GM23248 (cell line): ENCODE data around the gene WIZ. TPM values are rescaled to one million over a fixed set of nuclear protein-coding genes. Genes with fewer than 3 reads are reported as not detected.
"Not testable (repeated sequence)": the region's sequence is repeated elsewhere in the genome, so short reads cannot be mapped to it uniquely, and the experiment has no call there.

Experiments used
- DNase-seq: peaks from one replicate; pipeline ENCODE4 v3.0.0-alpha.2; 2015
- H2AFZ ChIP-seq: fragments of 200-600 bp; sonication (generic); 2 replicates; pipeline ENCODE4 v1.6.1; 2016; ENCODE audit warnings: antibody characterized with exemption
- H3F3A ChIP-seq: fragments of 200-600 bp; sonication (generic); 2 replicates; pipeline ENCODE4 v1.6.1; 2016; ENCODE audit warnings: mild to moderate bottlenecking, antibody characterized with exemption, mixed run types; ENCODE audit not compliant: insufficient read depth
- H3K27ac ChIP-seq: fragments of 200-600 bp; sonication (generic); 2 replicates; pipeline ENCODE4 v1.5.1; 2016; ENCODE audit warnings: mild to moderate bottlenecking
- H3K27me3 ChIP-seq: fragments of 200-600 bp; sonication (generic); replicated peaks from 2 replicates; pipeline ENCODE4 v1.6.1; 2016; ENCODE audit warnings: mild to moderate bottlenecking; ENCODE audit not compliant: insufficient read depth
- H3K36me3 ChIP-seq: fragments of 200-600 bp; sonication (generic); 2 replicates; pipeline ENCODE4 v1.6.1; 2016; ENCODE audit warnings: low read depth, mild to moderate bottlenecking
- H3K4me1 ChIP-seq: fragments of 200-600 bp; sonication (generic); 2 replicates; pipeline ENCODE4 v1.6.1; 2016; ENCODE audit warnings: mild to moderate bottlenecking; ENCODE audit not compliant: insufficient read depth
- H3K4me2 ChIP-seq: fragments of 200-600 bp; sonication (generic); one replicate; pipeline ENCODE4 v1.6.1; 2016; ENCODE audit warnings: mild to moderate bottlenecking; ENCODE audit not compliant: unreplicated experiment
- H3K4me3 ChIP-seq: fragments of 200-600 bp; sonication (generic); 2 replicates; pipeline ENCODE4 v1.5.1; 2016; ENCODE audit warnings: mild to moderate bottlenecking
- H3K79me2 ChIP-seq: fragments of 200-600 bp; sonication (generic); 2 replicates; pipeline ENCODE4 v1.6.1; 2016; ENCODE audit warnings: mild to moderate bottlenecking; ENCODE audit not compliant: insufficient read depth
- H3K9ac ChIP-seq: fragments of 200-600 bp; sonication (generic); 2 replicates; pipeline ENCODE4 v1.6.1; 2016; ENCODE audit warnings: mild to moderate bottlenecking
- H3K9me2 ChIP-seq: fragments of 200-600 bp; sonication (generic); 2 replicates; pipeline ENCODE4 v1.6.1; 2016; ENCODE audit warnings: mixed run types, mild to moderate bottlenecking, moderate library complexity; ENCODE audit not compliant: insufficient read depth
- H3K9me3 ChIP-seq: fragments of 200-600 bp; sonication (generic); one replicate; pipeline ENCODE4 v1.6.1; 2017; ENCODE audit warnings: low read depth
- H4K20me1 ChIP-seq: fragments of 200-600 bp; sonication (generic); 2 replicates; pipeline ENCODE4 v1.6.0; 2016; ENCODE audit not compliant: insufficient read depth
- EZH2 ChIP-seq: fragments of 200-600 bp; sonication (generic); IDR thresholded peaks from 2 replicates; pipeline ENCODE4 v1.6.1; 2018; ENCODE audit warnings: antibody characterized with exemption, mild to moderate bottlenecking; ENCODE audit not compliant: insufficient read depth, poor library complexity, severe bottlenecking
- EZH2phosphoT487 ChIP-seq: fragments of 200-600 bp; sonication (generic); IDR thresholded peaks from 2 replicates; pipeline ENCODE4 v1.6.1; 2018; ENCODE audit warnings: antibody characterized with exemption, moderate library complexity, mild to moderate bottlenecking, low read depth; ENCODE audit not compliant: insufficient read depth
- WGBS, 2 experiments: methylation state at CpG; one replicate each; pipeline ENCODE4 v1.1.6; 2015 to 2017; ENCODE audit warnings: low lambda C conversion rate in 2 of 2, low coverage in 1 of 2; ENCODE audit errors: missing lambda C conversion rate in 2 of 2; 5-methylcytosine and 5-hydroxymethylcytosine counted together
- in situ Hi-C: fragments of 300-500 bp; cut with MboI; formaldehyde crosslinking; loops from 2 replicates; pipeline ENCODE4 v1.15.0; 2020
- polyA plus RNA-seq: library from polyadenylated mRNA; unstranded; fragments of >200 nt; fragmentation: Nextera tagmentation; extraction: Ambion mirVana; gene quantifications from 2 replicates; pipeline ENCODE4 v1.2.1, GENCODE V29; 2016
- total RNA-seq: library from RNA; depleted of rRNA; stranded (reverse); fragments of >200 nt; shearing (Covaris generic); gene quantifications from 2 replicates; pipeline ENCODE4 v1.2.3, GENCODE V29; 2014

WIZ gene
- total and polyA plus RNA-seq, 2 experiments from 2014 or later = 6.1 to 22.0 TPM

DNA sequence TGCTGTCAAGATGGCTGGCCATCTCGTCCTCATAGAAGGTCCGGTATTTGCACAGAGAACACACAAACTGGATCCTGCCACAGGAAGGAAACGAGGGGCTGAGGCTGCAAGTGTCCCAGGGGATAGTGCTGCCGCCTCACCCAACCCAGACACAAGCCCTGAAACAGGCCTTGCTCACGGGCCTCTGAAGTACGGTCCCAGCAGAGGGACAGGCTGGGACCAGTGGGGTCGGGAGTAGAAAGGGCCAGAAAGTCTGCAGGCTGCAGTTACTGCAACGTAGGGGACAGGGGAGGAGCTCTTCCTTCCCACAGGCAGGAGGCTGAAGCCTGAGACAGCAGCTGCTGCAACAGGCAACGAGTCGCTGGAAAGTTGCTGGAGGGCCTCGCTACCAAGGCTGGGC is 52.0 kb downstream of the WIZ start:
- Histone ChIP-seq H3K9me2 (no peaks in the 10 kb centered on the region), H3F3A (peaks cover 27% of the 10 kb centered on the region), H3K4me3 (no peak overlapping the region), H4K20me1 (no peaks in the 10 kb centered on the region; the same call in 1 of the 2 replicates), H3K27ac (no peak overlapping the region), H3K4me1 (peaks cover 8% of the 10 kb centered on the region), H3K27me3 (no peaks in the 10 kb centered on the region), H3K4me2 (no peak overlapping the region), H3K9ac (no peak overlapping the region), H2AFZ (no peak overlapping the region), H3K9me3 (no peaks in the 10 kb centered on the region), H3K79me2 (peaks cover 52% of the 10 kb centered on the region), H3K36me3 (peaks cover 22% of the 10 kb centered on the region)
- WGBS, 2 experiments = 93 to 97% methylated on average over 11 of the region's 11 CpGs
- no peak for DNase-seq
- TF ChIP-seq EZH2phosphoT487 = no peak
- no peak for TF ChIP-seq EZH2
- in situ Hi-C loops = no loop called here

DNA sequence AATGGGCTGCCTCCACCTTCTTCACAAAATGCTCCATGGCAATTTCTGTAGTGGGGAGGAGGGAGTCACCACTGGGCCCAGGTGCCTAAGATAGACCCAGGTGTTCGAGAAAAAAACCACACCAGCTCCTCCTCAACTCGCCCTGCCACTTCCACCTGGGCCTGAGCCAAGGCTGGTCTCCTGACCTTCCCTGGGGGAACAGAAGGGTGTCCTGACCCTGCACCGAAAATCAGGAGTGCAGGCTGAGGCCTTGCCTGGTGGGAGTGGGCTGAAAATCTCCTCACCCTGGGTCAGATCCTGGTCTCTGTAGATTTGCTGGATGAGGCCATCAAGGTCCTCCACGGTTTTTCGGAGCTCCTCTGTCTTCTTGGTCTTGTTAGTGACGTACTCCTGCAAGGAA is 52.5 kb downstream of the WIZ start:
- no peaks in the 10 kb centered on the region; the same call in 1 of the 2 replicates for H4K20me1 ChIP-seq
- peaks cover 23% of the 10 kb centered on the region for H3K36me3 ChIP-seq
- DNase-seq = no peak
- peaks cover 27% of the 10 kb centered on the region for H3F3A ChIP-seq
- no peak overlapping the region for H3K4me3 ChIP-seq
- no peaks in the 10 kb centered on the region for H3K27me3 ChIP-seq
- no peaks in the 10 kb centered on the region for H3K9me2 ChIP-seq
- no peak for TF ChIP-seq EZH2phosphoT487
- TF ChIP-seq EZH2 = no peak
- H3K9me3 ChIP-seq = no peaks in the 10 kb centered on the region
- no peak overlapping the region for H3K27ac ChIP-seq
- H2AFZ ChIP-seq = no peak overlapping the region
- H3K4me2 ChIP-seq = no peak overlapping the region
- 99 to 100% methylated on average over 6 of the region's 6 CpGs for WGBS, 2 experiments
- no peak overlapping the region for H3K9ac ChIP-seq
- H3K79me2 ChIP-seq = peaks cover 52% of the 10 kb centered on the region
- peaks cover 8% of the 10 kb centered on the region for H3K4me1 ChIP-seq
- in situ Hi-C loops = no loop called here

DNA sequence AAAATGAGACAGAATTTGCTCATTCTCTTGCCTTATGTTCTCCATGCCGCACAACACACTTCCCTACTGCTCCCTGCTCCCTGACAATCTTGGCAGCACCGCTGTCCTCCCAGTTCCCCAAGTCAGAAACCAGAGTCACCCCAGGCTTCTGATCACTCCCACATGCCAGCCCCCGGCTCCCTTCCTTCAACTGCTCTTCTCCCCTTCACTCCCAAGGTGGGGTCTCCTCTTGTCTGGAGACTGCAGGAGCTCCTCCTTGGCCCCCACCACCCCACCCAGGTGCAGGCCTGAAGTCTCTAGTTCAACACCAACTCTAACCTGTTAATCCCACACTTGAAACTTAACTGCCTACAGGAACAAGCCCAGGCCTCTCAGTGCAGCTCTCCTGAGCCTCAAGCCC is 53.3 kb downstream of the WIZ start:
- H3K79me2 ChIP-seq = peaks cover 50% of the 10 kb centered on the region
- TF ChIP-seq EZH2phosphoT487 = no peak
- no peak overlapping the region for H3K9ac ChIP-seq
- H3K9me2 ChIP-seq = no peaks in the 10 kb centered on the region
- no peak overlapping the region for H3K4me3 ChIP-seq
- peaks cover 27% of the 10 kb centered on the region for H3F3A ChIP-seq
- H3K4me1 ChIP-seq = peaks cover 8% of the 10 kb centered on the region
- H4K20me1 ChIP-seq = no peaks in the 10 kb centered on the region; the same call in 1 of the 2 replicates
- no peaks in the 10 kb centered on the region for H3K27me3 ChIP-seq
- no peak overlapping the region for H3K27ac ChIP-seq
- H3K9me3 ChIP-seq = no peaks in the 10 kb centered on the region
- H3K36me3 ChIP-seq = peaks cover 23% of the 10 kb centered on the region
- 97 to 100% methylated on average over 3 of the region's 3 CpGs for WGBS, 2 experiments
- in situ Hi-C loops = no loop called here
- DNase-seq = no peak
- no peak overlapping the region for H3K4me2 ChIP-seq
- H2AFZ ChIP-seq = no peak overlapping the region

DNA sequence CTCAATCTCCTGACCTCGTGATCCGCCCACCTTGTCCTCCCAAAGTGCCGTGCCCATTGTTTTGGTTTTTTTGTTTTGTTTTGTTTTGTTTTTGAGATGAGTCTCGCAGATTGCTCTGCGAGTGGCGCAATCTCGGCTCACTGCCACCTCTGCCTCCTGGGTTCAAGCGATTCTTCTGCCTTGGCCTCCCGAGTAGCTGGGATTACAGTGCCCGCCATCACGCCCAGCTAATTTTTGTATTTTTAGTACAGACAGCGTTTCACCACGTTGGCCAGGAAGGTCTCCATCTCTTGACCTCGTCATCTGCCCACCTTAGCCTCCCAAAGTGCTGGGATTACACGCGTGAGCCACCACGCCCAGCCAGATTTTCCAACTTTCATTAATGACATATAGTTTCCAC is 54.5 kb downstream of the WIZ start:
- H3K9me2 ChIP-seq, H3K9me3 ChIP-seq, H2AFZ ChIP-seq, DNase-seq, in situ Hi-C loops, H3K27me3 ChIP-seq, H3K4me3 ChIP-seq, H3K4me1 ChIP-seq, H4K20me1 ChIP-seq, H3K4me2 ChIP-seq, H3K27ac ChIP-seq, H3K9ac ChIP-seq: not testable (repeated sequence)
- 92 to 96% methylated on average over 17 of the region's 17 CpGs for WGBS, 2 experiments
- H3F3A ChIP-seq = peaks cover 27% of the 10 kb centered on the region
- H3K79me2 ChIP-seq = peaks cover 47% of the 10 kb centered on the region
- peaks cover 19% of the 10 kb centered on the region for H3K36me3 ChIP-seq

DNA sequence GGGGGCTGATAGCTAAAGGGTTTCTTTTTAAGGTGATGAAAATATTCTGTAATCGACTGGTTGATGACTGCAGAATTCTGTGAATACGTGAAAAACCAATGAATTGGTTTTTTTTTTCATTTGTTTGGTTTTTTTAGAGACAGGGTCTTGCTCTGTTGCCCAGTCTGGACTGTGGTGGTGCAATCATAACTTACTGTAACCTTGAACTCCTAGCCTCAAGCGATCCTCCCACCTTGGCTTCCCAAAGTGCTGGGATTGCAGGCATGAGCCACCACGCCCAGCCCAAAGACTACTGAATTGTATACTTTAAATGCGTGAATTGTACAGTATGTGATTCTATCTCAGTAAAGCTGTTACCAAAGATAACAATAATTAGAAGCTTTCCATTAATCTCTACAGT is 55.3 kb downstream of the WIZ start:
- Histone ChIP-seq H3K79me2 (peaks cover 54% of the 10 kb centered on the region), H4K20me1 (no peaks in the 10 kb centered on the region; the same call in 1 of the 2 replicates), H3K4me3 (no peak overlapping the region), H3K4me1 (peaks cover 8% of the 10 kb centered on the region), H2AFZ (no peak overlapping the region), H3K9me3 (no peaks in the 10 kb centered on the region), H3K9me2 (no peaks in the 10 kb centered on the region), H3K27me3 (no peaks in the 10 kb centered on the region), H3K27ac (peak overlapping the region; percentile 50), H3K4me2 (no peak overlapping the region), H3K9ac (no peak overlapping the region), H3F3A (peaks cover 27% of the 10 kb centered on the region), H3K36me3 (peaks cover 18% of the 10 kb centered on the region)
- DNase-seq = no peak
- WGBS, 2 experiments = 98% methylated on average over 5 of the region's 5 CpGs
- TF ChIP-seq EZH2phosphoT487 (no peak), EZH2 (no peak)
- in situ Hi-C loops = no loop called here
